GM12878 (cell line): Measurements from ENCODE around the gene POMT1. TPM values are rescaled to one million over a fixed set of nuclear protein-coding genes. Genes with fewer than 3 reads are reported as not detected.

Source experiments
- ATAC-seq: fragments of 200-7000 bp; cut with Tn5 transposase; 3 replicates; pipeline ENCODE4 v1.9.1; 2020; ENCODE audit warnings: mild to moderate bottlenecking, moderate library complexity
- BruUV-seq: library from RNA; stranded (reverse); fragments of 400-500 nt; replicated peaks from 2 replicates; lab custom pipeline; 2021; lab: Mats Ljungman, UMichigan
- CTCF ChIA-PET: fragments of 300-600 bp; sonication (Branson Sonifier 250); formaldehyde crosslinking; extraction: SDS; loops from one replicate; lab custom pipeline; 2021; ENCODE audit warnings: inconsistent platforms; lab: Yijun Ruan, JAX
- POLR2A ChIA-PET: fragments of 350-600 bp; formaldehyde crosslinking; extraction: SDS; loops from one replicate; lab custom pipeline; 2021; ENCODE audit warnings: inconsistent platforms; lab: Charles Lee
- RAD21 ChIA-PET: fragments of 300-600 bp; sonication (Branson Sonifier 250); formaldehyde crosslinking; loops from one replicate; lab custom pipeline; 2023; ENCODE audit warnings: antibody characterized with exemption; ENCODE audit not compliant: unreplicated experiment; lab: Charles Lee
- SMC1A ChIA-PET: fragments of 300-600 bp; sonication (Branson Sonifier 250); formaldehyde crosslinking; loops from one replicate; lab custom pipeline; 2023; ENCODE audit not compliant: unreplicated experiment, uncharacterized antibody; lab: Charles Lee
- DNase-seq: peaks from one replicate; pipeline ENCODE4 v3.0.0-alpha.2; 2011; ENCODE audit warnings: low read depth, low spot score
- FAIRE-seq: peaks from 3 replicates; lab custom pipeline; 2011; peaks lifted over from hg19 to GRCh38; lab: Jason Lieb, UNC
- H2AFZ ChIP-seq: 2 replicates; pipeline ENCODE4 v1.6.0; 2011; ENCODE audit warnings: low read depth, low read length, control low read depth; ENCODE audit not compliant: control insufficient read depth
- H3K27ac ChIP-seq: 2 replicates; pipeline ENCODE4 v1.5.1; 2011; ENCODE audit warnings: control low read depth; ENCODE audit not compliant: control insufficient read depth, insufficient read depth
- H3K27me3 ChIP-seq, 2 experiments: replicated peaks in 1 of 2; 2 replicates each; pipeline versions ENCODE4 v1.6.0 to v1.6.1; 2011; ENCODE audit warnings: low read length in 1 of 2; ENCODE audit not compliant: control insufficient read depth in 2 of 2, insufficient read depth in 2 of 2
- H3K36me3 ChIP-seq, 2 experiments: 2 replicates each; pipeline ENCODE4 v1.5.1; 2011; ENCODE audit warnings: low read length in 1 of 2; ENCODE audit not compliant: control insufficient read depth in 2 of 2, insufficient read depth in 2 of 2
- H3K4me1 ChIP-seq: 2 replicates; pipeline ENCODE4 v1.6.1; 2011; ENCODE audit warnings: mild to moderate bottlenecking, low read length, moderate library complexity, mixed read lengths; ENCODE audit not compliant: control insufficient read depth, insufficient read depth
- H3K4me2 ChIP-seq: 2 replicates; pipeline ENCODE4 v1.6.0; 2011; ENCODE audit warnings: control low read depth; ENCODE audit not compliant: control insufficient read depth, insufficient read depth
- H3K4me3 ChIP-seq: fragments of 200-600 bp; sonication (generic); 2 replicates; pipeline ENCODE4 v1.5.1; 2016
- H3K79me2 ChIP-seq: 2 replicates; pipeline ENCODE4 v1.6.0; 2011; ENCODE audit warnings: low read length; ENCODE audit not compliant: control insufficient read depth, insufficient read depth
- H3K9ac ChIP-seq: 2 replicates; pipeline ENCODE4 v1.8.0; 2011; ENCODE audit warnings: low read length, control low read depth, mixed read lengths; ENCODE audit not compliant: control insufficient read depth, insufficient read depth
- H3K9me3 ChIP-seq: replicated peaks from 3 replicates; pipeline ENCODE4 v1.5.1; 2011; ENCODE audit warnings: mild to moderate bottlenecking, low read length; ENCODE audit not compliant: control insufficient read depth, insufficient read depth
- H4K20me1 ChIP-seq: 2 replicates; pipeline ENCODE4 v1.6.0; 2011; ENCODE audit not compliant: control insufficient read depth, insufficient read depth
- CEBPB ChIP-seq, 2 experiments: fragments of 150-350 bp in 1 of 2; IDR thresholded peaks; 2 replicates each; pipeline ENCODE4 v1.6.1; 2012 to 2014; ENCODE audit warnings: low read depth in 2 of 2, low read length in 2 of 2, borderline replicate concordance in 1 of 2, inconsistent platforms in 1 of 2
- EZH2 ChIP-seq: IDR thresholded peaks from 2 replicates; pipeline ENCODE4 v1.6.1; 2012; ENCODE audit warnings: low read depth, mild to moderate bottlenecking, control low read depth, inconsistent platforms, low read length, borderline replicate concordance; ENCODE audit not compliant: control insufficient read depth
- POLR2A ChIP-seq: IDR thresholded peaks from 2 replicates; pipeline ENCODE4 v1.6.1; 2011; ENCODE audit warnings: low read depth, mild to moderate bottlenecking, low read length
- POLR2AphosphoS5 ChIP-seq: IDR thresholded peaks from 2 replicates; pipeline ENCODE4 v1.6.1; 2011; ENCODE audit warnings: mild to moderate bottlenecking, low read length, inconsistent platforms
- STAT1 ChIP-seq: fragments of 450-650 bp; conservative IDR thresholded peaks from 2 replicates; pipeline ENCODE4 v1.6.1; 2014; ENCODE audit warnings: antibody characterized with exemption, mild to moderate bottlenecking
- whole genome bisulfite sequencing: methylation state at CpG from one replicate; pipeline ENCODE4 v1.1.6; 2016; ENCODE audit warnings: low lambda C conversion rate; ENCODE audit not compliant: insufficient replicate concordance, insufficient coverage; ENCODE audit errors: missing lambda C conversion rate; 5-methylcytosine and 5-hydroxymethylcytosine counted together
- in situ Hi-C: fragments of 300-500 bp; cut with MboI; formaldehyde crosslinking; loops from 9 replicates; pipeline ENCODE4 v1.14.3; 2018; ENCODE audit warnings: mixed read lengths
- intact Hi-C: fragments of 100-400 bp; cut with micrococcal nuclease; formaldehyde crosslinking; loops from one replicate; pipeline ENCODE4 v1.14.2; 2022; ENCODE audit not compliant: unreplicated experiment
- polyA plus RNA-seq, 11 experiments: library from polyadenylated mRNA; depleted of rRNA in 4 of 11; unstranded in 6 of 11; stranded (reverse) in 5 of 11; fragments of >200 nt; fragmentation: Nextera tagmentation in 4 of 11; fragmentation: Illumina TruSeq in 1 of 11; extraction: Ambion mirVana in 4 of 11; extraction: Trizol in 1 of 11; gene quantifications; 1 replicate in 1 of 11; 2 replicates in 10 of 11; pipeline versions ENCODE4 v1.2.1 to v1.2.3, GENCODE V29; 2011 to 2016; ENCODE audit warnings: inconsistent platforms in 2 of 11, missing spikeins in 2 of 11, low read depth in 1 of 11
- total RNA-seq, 4 experiments: library from RNA; depleted of rRNA in 3 of 4; stranded (reverse); fragments of >200 nt in 3 of 4; fragmentation: Illumina TruSeq in 1 of 4; extraction: Trizol in 1 of 4; gene quantifications; 2 replicates each; pipeline versions ENCODE4 v1.2.1 to v1.2.3, GENCODE V29; 2013 to 2021
- TF ChIP-seq, protein P1 (sequence below): fragments of 450-650 bp; IDR thresholded peaks from 2 replicates; pipeline ENCODE4 v1.6.1; 2016; ENCODE audit warnings: mild to moderate bottlenecking, moderate library complexity, borderline replicate concordance

Gene POMT1
- total and polyA plus RNA-seq, 10 of the 15 experiments (the other 5 are each of a cell fraction or from before 2014, with no cell fraction given), result 1.2 to 19.2 (median 12.6) TPM

DNA sequence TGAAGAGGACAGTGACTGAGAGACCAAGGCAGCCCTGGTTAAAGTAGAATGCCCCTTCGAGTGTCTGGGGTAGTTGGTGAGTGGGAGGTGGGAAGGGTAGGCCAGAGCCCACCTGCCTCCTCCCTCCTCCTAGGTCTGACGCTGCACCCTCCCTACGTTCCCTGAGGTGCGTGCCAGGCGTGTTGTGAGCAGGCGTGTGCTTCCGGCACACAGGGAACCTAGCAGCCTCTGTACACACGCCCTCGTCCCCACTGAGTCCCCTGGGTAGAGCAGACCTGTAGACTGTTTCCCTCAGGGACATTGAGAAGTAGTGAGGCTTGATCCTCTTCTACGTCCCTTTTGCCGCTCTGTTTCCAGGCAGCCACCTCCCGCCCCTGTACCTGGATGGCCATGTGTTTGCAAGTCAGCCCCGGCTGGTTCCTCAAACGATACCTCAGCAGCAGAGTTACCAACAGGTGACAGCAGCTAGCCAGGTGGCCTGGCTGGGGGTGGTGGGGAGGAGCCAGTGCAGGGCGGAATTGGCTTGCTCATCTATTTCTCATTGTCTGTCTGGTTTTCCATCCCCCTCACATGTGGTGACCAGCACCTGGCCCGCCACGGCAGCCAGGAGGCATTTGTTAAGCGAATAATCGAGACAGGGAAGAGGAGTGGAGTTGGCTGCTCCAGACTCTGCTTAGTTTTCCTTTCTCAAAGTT lies 16.8 kb upstream of the POMT1 start:
- SMC1A ChIA-PET, result no interaction called here
- BruUV-seq, result no TSS peak
- POLR2A ChIA-PET, result no interaction called here
- H3K79me2 ChIP-seq, result no peaks in the 10 kb centered on the region
- no peak for ATAC-seq
- TF ChIP-seq CEBPB (IDR thresholded peaks at IDR 0.05; ENCODE audit: borderline replicate concordance in 1 of 2, low read depth in 2 of 2, low read length in 2 of 2), result no peak
- no peak for TF ChIP-seq STAT1
- TF ChIP-seq, protein P1, sequence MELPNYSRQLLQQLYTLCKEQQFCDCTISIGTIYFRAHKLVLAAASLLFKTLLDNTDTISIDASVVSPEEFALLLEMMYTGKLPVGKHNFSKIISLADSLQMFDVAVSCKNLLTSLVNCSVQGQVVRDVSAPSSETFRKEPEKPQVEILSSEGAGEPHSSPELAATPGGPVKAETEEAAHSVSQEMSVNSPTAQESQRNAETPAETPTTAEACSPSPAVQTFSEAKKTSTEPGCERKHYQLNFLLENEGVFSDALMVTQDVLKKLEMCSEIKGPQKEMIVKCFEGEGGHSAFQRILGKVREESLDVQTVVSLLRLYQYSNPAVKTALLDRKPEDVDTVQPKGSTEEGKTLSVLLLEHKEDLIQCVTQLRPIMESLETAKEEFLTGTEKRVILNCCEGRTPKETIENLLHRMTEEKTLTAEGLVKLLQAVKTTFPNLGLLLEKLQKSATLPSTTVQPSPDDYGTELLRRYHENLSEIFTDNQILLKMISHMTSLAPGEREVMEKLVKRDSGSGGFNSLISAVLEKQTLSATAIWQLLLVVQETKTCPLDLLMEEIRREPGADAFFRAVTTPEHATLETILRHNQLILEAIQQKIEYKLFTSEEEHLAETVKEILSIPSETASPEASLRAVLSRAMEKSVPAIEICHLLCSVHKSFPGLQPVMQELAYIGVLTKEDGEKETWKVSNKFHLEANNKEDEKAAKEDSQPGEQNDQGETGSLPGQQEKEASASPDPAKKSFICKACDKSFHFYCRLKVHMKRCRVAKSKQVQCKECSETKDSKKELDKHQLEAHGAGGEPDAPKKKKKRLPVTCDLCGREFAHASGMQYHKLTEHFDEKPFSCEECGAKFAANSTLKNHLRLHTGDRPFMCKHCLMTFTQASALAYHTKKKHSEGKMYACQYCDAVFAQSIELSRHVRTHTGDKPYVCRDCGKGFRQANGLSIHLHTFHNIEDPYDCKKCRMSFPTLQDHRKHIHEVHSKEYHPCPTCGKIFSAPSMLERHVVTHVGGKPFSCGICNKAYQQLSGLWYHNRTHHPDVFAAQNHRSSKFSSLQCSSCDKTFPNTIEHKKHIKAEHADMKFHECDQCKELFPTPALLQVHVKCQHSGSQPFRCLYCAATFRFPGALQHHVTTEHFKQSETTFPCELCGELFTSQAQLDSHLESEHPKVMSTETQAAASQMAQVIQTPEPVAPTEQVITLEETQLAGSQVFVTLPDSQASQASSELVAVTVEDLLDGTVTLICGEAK, result no peak
- TF ChIP-seq POLR2A, result peak; percentile 58
- TF ChIP-seq EZH2, result no peak
- 0 out of 2 replicates have a peak, but pooled peaks have one; percentile 24 for TF ChIP-seq POLR2AphosphoS5
- no peaks in the 10 kb centered on the region for H3K9me3 ChIP-seq
- RAD21 ChIA-PET, result no interaction called here
- H3K9ac ChIP-seq, result no peak overlapping the region
- H3K36me3 ChIP-seq, result peaks cover 64 to 71% of the 10 kb centered on the region in 2 experiments
- in situ Hi-C loops, result no loop called here
- no peak for FAIRE-seq
- no peak for DNase-seq
- CTCF ChIA-PET, result interaction anchor here (0.8 kb wide), 1 partner anchor 113 kb away, joined by 3 read pairs; no protein-coding TSS in a partner anchor
- no peaks in the 10 kb centered on the region for H3K4me1 ChIP-seq
- 88% methylated on average over 18 of the region's 19 CpGs for WGBS
- H3K27ac ChIP-seq, result no peak overlapping the region
- H3K27me3 ChIP-seq, result no peaks in the 10 kb centered on the region
- H4K20me1 ChIP-seq, result no peaks in the 10 kb centered on the region
- no peak overlapping the region for H3K4me2 ChIP-seq
- no peak overlapping the region for H2AFZ ChIP-seq
- intact Hi-C loops, result no loop called here
- no peak overlapping the region for H3K4me3 ChIP-seq
